Stimulated activated CD4-positive, alpha-beta T cell treated with anti-CD3 and anti-CD28 coated beads, Interleukin-2, amount 100 ng/mL, for 4 hours (primary cell): ENCODE measurements around the gene RAB20.
"Not testable (repeated sequence)": the region's sequence is repeated elsewhere in the genome, so short reads cannot be mapped to it uniquely, and the experiment has no call there.

ENCODE experiments used
- DNase-seq: peaks from one replicate; pipeline ENCODE4 v3.0.0-alpha.2; 2020; ENCODE audit warnings: low read depth

Gene RAB20, protein sequence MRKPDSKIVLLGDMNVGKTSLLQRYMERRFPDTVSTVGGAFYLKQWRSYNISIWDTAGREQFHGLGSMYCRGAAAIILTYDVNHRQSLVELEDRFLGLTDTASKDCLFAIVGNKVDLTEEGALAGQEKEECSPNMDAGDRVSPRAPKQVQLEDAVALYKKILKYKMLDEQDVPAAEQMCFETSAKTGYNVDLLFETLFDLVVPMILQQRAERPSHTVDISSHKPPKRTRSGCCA

DNA sequence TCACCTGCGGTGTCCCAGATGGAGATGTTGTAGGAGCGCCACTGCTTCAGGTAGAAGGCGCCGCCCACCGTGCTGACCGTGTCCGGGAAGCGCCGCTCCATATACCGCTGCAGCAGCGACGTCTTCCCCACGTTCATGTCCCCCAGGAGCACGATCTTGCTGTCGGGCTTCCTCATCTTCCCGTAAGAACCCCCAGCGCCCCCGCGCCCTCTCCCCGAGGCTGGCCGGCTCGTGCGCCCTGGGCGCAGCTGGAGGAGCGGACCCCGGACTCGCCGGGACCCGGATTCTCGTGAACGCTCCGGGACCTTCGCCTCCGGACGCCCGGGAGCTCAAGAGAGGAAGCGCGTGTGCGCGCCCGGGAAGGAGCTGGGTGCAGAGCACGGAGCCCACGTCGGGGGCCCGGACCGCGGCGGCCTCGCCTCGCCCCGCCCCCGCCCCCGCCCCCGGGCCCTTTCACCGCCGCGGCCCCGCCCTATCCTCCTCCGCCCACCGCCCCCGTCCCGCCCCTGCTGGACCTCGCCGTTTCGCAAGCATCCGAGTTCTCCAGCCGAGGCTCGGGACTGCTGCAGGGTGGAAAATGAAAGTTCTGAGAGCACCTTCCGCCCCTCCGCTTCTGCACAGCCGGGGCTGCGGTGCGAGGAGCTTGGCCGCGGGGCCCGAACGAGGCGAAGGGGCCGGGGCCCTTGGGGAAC is at the start of gene RAB20:
Gene RAB20, minus strand, starts transcription at position 379 of the 692 bp plus-strand sequence. Its CDS starts 203 bp downstream, at position 176.
- DNase-seq: peak; percentile 59

- DNase-seq: no peak
Measured at GRCh38 chr13:110610955-110611595, 49.6 kb upstream of the RAB20 start.

- no peak for DNase-seq
Measured at GRCh38 chr13:110607675-110608224, 46.2 kb upstream of the RAB20 start.

DNA sequence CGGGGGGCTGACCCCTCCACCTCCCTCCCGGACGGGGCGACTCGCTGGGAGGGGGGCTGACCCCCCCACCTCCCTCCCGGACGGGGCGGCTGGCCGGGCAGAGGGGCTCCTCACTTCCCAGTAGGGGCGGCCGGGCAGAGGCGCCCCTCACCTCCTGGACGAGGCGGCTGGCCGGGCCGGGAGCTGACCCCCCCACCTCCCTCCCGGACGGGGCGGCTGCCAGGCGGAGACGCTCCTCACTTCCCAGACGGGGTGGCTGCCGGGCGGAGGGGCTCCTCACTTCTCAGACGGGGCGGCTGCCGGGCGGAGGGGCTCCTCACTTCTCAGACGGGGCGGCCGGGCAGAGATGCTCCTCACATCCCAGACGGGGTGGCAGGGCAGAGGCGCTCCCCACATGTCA is 44.8 kb upstream of the RAB20 start:
- DNase-seq: not testable (repeated sequence)

GRCh38 chr13:110605132-110605531 is 43.6 kb upstream of the RAB20 start:
- no peak for DNase-seq

GRCh38 chr13:110600980-110601379 is 39.5 kb upstream of the RAB20 start:
- no peak for DNase-seq

- DNase-seq: no peak
Measured at GRCh38 chr13:110600261-110600819, 38.8 kb upstream of the RAB20 start.

- DNase-seq: no peak
Measured at GRCh38 chr13:110597041-110597689, 35.6 kb upstream of the RAB20 start.

GRCh38 chr13:110593430-110594130 is 32.1 kb upstream of the RAB20 start:
- no peak for DNase-seq

GRCh38 chr13:110592665-110593064 is 31.1 kb upstream of the RAB20 start:
- DNase-seq: no peak

- DNase-seq: no peak
Measured at GRCh38 chr13:110590577-110590976, 29.1 kb upstream of the RAB20 start.

DNA sequence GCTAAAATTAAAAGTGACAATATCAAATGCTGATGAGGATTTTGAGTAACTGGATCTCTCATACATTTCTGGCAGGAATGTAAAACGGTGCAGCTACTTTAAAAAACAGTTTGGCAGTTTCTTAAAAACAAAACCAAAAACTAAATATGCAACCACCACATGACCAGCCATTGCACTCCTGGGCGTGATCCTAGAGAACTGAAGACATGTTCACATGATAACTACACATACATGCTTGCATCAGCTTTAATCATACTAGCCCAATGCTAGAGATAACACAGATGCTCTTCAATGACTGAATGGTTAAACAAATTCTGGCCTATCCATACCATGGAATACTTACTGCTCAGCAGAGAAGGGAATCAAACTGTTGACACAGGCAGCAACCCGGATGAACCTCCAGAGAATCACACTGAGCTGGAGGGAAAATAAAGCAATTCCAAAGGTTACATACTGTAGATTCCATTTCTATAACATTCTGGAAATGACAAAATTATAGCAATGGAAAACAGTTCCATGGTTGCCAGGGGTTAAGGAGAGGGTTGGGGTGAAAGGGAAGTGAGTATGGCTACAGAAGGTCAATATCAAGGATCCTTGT is 28.4 kb upstream of the RAB20 start:
- DNase-seq: no peak

DNA sequence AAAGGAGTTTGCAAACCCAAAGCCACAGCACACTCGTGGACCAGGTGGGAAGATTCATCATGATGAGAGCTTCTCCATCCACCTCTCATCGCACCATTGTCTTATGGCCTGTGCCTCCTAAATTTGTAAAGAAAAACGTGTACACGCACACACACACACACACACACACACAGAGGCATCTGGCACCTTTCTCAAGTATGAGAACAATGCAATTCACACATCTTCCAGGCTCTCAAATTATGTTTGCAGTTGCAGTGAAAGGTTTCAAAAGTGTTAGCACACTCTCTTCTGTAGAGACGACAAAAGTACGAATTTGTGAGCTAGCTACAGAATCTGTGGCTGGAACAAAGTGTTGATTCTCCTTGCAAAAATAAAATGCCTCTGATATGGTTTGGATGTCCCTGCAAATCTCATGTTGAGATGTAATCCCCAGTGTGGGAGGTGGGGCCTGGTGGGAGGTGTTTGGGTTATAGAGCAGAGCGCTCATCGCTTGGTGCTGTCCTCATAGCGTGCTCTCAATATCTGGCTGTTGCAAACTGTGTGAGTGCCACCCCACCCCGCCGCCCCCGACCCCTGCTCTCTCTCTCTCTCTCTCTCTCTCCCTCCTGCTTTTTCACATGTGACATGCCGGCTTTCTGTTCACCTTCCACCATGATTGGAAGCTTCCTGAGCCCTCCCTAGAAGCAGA is 21.8 kb upstream of the RAB20 start:
- no peak for DNase-seq

DNA sequence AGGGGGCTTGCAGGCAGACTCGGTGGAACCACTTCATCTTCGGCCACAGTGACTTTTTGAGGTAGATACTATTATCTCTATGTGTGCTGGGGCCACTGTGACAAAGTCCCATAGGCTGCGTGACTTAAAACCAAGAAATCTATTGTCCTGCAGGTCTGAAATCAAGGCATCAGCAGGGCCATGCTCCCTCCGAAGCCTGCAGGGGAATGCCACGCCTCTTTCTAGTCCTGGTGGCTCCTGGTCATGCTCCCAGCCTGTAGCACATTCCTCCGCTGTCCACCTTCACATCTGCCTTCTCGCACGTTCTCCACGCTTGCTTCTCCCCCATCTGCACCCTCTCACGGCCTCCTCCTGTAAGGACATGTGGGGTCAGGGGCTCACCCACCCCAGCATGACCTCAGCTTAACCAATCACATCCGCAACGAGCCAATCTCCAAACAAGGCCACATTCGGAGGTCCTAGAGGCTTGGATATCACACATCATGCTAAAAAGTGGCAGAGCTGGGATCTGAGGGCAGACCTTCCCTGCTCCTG is 21.0 kb upstream of the RAB20 start:
- no peak for DNase-seq

DNA sequence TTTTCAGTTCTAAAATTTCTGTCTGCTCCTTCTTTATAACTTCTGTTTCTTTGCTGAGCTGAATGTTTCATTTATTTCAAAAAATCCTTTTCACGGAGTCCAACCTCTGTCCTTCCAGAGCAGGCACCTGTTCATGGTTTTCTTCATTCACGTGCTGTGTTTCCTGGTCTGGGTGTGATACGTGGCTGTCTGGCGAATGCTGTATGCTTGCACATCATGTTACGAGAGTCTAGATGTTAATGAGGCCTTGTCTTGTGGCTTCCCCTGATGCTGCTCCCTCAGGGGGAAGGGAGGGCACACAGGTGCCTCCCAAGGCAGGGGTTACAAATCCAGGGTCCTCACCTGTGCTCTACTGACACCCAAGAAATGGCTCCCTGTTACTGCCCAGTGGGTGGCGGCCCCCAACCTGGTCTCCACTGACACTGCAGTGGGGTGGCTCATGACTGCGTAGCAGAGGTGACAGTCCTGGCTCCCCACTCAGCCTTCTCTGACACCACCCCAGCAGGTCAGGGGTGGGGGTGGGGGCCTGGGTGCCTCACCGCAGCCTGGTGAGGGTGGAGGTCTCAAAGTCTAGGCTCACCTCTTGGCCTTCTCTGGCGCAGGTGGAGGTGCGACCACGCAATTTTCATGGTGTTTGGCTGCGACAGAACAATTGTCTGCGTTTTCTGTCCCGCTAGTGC is 20.1 kb upstream of the RAB20 start:
- no peak for DNase-seq

DNA sequence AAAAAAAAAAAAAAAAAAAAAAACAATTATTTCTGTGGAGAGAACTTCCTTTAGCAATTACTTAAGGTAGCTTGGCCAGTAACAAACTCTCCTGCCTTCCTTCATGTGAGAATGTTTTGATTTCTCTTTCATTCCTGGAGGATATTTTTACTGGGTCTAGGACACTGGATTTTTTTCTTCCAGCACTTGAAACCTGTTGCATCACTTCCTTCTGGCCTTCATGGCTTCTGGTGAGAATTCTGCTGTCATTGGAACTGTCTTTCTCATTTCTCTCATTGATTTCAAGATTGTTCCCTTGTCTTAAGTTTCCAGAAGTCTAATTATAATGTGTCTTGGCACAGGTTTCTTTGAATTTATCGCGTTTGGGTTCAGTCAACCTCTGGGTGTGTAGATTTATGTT is 19.3 kb upstream of the RAB20 start:
- no peak for DNase-seq

- DNase-seq: no peak
Measured at GRCh38 chr13:110578363-110578762, 16.8 kb upstream of the RAB20 start.

DNA sequence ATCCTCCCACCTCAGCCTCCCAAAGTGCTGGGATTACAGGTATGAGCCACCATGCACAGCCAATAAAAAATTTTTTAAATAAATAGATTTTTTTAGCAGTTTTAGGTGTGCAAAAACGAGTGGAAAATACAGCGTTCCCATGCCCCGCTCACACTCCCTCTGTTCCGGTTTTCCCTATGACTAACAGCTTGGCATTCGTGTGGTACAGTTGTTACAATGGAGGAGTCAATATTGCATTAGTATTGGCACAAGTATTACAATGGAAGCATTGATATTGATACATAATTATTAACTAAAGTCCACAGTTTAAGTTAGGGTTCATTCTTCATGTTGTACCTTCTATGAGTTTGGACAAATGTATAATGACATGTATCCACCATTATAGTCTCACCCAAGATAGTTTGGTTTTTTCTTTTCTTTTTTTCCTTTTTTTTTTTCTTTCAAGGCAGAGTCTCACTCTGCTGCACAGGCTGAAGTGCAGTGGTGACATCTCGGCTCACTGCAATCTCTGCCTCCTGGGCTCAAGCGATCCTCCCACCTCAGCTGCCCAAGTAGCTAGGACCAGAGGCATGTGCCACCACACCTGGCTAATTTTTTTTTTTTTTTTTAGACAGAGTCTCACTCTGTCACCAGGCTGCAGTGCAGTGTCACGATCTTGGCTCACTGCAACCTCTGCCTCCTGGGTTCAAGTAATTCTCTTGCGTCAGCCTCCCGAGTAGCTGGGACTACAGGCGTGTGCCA is 15.4 kb upstream of the RAB20 start:
- DNase-seq: no peak

- DNase-seq: no peak
Measured at GRCh38 chr13:110576070-110576394, 14.5 kb upstream of the RAB20 start.
